Skin of body (tissue), 1 donor: ENCODE measurements around the gene AFAP1. TPM values are rescaled to one million over a fixed set of nuclear protein-coding genes. Genes with fewer than 3 reads are reported as not detected.

Experiments used
- total RNA-seq: library from RNA; depleted of rRNA; stranded (reverse); fragments of >200 nt; gene quantifications from one replicate; pipeline ENCODE4 v1.2.3, GENCODE V29; 2014

AFAP1 gene
- total RNA-seq, 1 donor from 2014 or later: 34.5 TPM

Other genes starting within 250 kb of the AFAP1 start
- gene ABLIM2, start 219.0 kb upstream of the AFAP1 start, total RNA-seq: 5.0 TPM